AG04450 (cell line): ENCODE data around the gene CORIN. TPM values are rescaled to one million over a fixed set of nuclear protein-coding genes. Genes with fewer than 3 reads are reported as not detected.
"Not testable (repeated sequence)": the region's sequence is repeated elsewhere in the genome, so short reads cannot be mapped to it uniquely, and the experiment has no call there.

Experiments used
- CTCF ChIA-PET: fragments of 300-600, 350-600 bp; formaldehyde crosslinking; extraction: SDS; loops from one replicate; lab custom pipeline; 2022; ENCODE audit warnings: antibody characterized with exemption, inconsistent platforms; lab: Charles Lee
- POLR2A ChIA-PET: fragments of 350-600 bp; formaldehyde crosslinking; extraction: SDS; loops from one replicate; lab custom pipeline; 2021; ENCODE audit warnings: antibody characterized with exemption, inconsistent platforms; lab: Yijun Ruan, JAX
- DNase-seq: peaks from one replicate; pipeline ENCODE4 v3.0.0-alpha.2; 2011; ENCODE audit warnings: low read depth, low spot score
- H3K27ac ChIP-seq: one replicate; pipeline ENCODE4 v1.5.1; 2012; ENCODE audit warnings: low read depth, low read length, control low read depth
- H3K27me3 ChIP-seq: one replicate; pipeline ENCODE4 v1.6.0; 2012; ENCODE audit warnings: low read length; ENCODE audit not compliant: control insufficient read depth, insufficient read depth
- H3K4me3 ChIP-seq: 2 replicates; pipeline ENCODE4 v1.5.1; 2011; ENCODE audit warnings: mild to moderate bottlenecking, low read depth, low read length, control low read depth
- H3K9me3 ChIP-seq: 2 replicates; pipeline ENCODE4 v1.5.1; 2012; ENCODE audit warnings: low read length; ENCODE audit not compliant: control insufficient read depth, insufficient read depth
- CTCF ChIP-seq: IDR thresholded peaks from 2 replicates; pipeline ENCODE4 v1.5.1; 2011; ENCODE audit warnings: low read depth, low read length, control low read depth, inconsistent platforms
- polyA plus RNA-seq: library from polyadenylated mRNA; depleted of rRNA; stranded (reverse); fragments of >200 nt; gene quantifications from 2 replicates; pipeline ENCODE4 v1.2.3, GENCODE V29; 2011

CORIN gene
- polyA plus RNA-seq, 1 experiment: 29.6 TPM

- Histone ChIP-seq H3K27me3 (peaks cover 6% of the 10 kb centered on the region), H3K4me3 (no peak overlapping the region), H3K27ac (no peak overlapping the region), H3K9me3 (no peaks in the 10 kb centered on the region)
- POLR2A ChIA-PET: no interaction called here
- CTCF ChIA-PET: interaction anchor here (2.5 kb wide), 1 partner anchor 125 kb away, joined by 9 read pairs; no protein-coding TSS in a partner anchor
- DNase-seq: no peak
- TF ChIP-seq CTCF: no peak
Observed at GRCh38 chr4:47711183-47711582, 126.7 kb downstream of the CORIN start.

GRCh38 chr4:47706352-47706751, 131.5 kb downstream of the CORIN start:
- DNase-seq, H3K27me3 ChIP-seq, H3K9me3 ChIP-seq, H3K4me3 ChIP-seq, POLR2A ChIA-PET, H3K27ac ChIP-seq: not testable (repeated sequence)
- CTCF ChIA-PET: interaction anchor here (0.6 to 4.2 kb wide), 19 partner anchors 8 to 381 kb away, joined by 3 to 61 read pairs (median 5); partner anchors contain the start of gene CORIN

GRCh38 chr4:47705326-47705981, 132.4 kb downstream of the CORIN start:
- H3K27me3 ChIP-seq: peaks cover 2% of the 10 kb centered on the region
- POLR2A ChIA-PET: no interaction called here
- no peak overlapping the region for H3K4me3 ChIP-seq
- no peak for DNase-seq
- no peaks in the 10 kb centered on the region for H3K9me3 ChIP-seq
- CTCF ChIA-PET: interaction anchor here (0.6 to 4.2 kb wide), 33 partner anchors 9 to 495 kb away, joined by 3 to 61 read pairs (median 4); partner anchors contain the start of gene CORIN
- H3K27ac ChIP-seq: no peak overlapping the region
- peak; percentile 51 for TF ChIP-seq CTCF

GRCh38 chr4:47704693-47705325, 133.1 kb downstream of the CORIN start:
- Histone ChIP-seq H3K4me3 (no peak overlapping the region), H3K9me3 (no peaks in the 10 kb centered on the region), H3K27me3 (peaks cover 3% of the 10 kb centered on the region), H3K27ac (no peak overlapping the region)
- DNase-seq: peak; percentile 7
- TF ChIP-seq CTCF: peak; percentile 47
- ChIA-PET POLR2A (no interaction called here), CTCF (interaction anchor here (0.6 to 4.2 kb wide), 29 partner anchors 8 to 388 kb away, joined by 3 to 61 read pairs (median 4); partner anchors contain the start of gene CORIN)

GRCh38 chr4:47703956-47704355, 133.9 kb downstream of the CORIN start:
- CTCF ChIA-PET: interaction anchor here (1.0 to 4.2 kb wide), 6 partner anchors 35 to 230 kb away, joined by 3 to 61 read pairs (median 5); partner anchors contain the start of gene CORIN
- TF ChIP-seq CTCF: no peak
- peaks cover 3% of the 10 kb centered on the region for H3K27me3 ChIP-seq

More at GRCh38 chr4:47703956-47704355, 133.9 kb downstream of the CORIN start:
- H3K4me3 ChIP-seq: no peak overlapping the region
- no peaks in the 10 kb centered on the region for H3K9me3 ChIP-seq
- DNase-seq: no peak
- H3K27ac ChIP-seq: no peak overlapping the region
- POLR2A ChIA-PET: no interaction called here
